Stimulated activated CD4-positive, alpha-beta T cell treated with anti-CD3 and anti-CD28 coated beads, TNF-alpha, amount 100 ng/mL, for 48 hours (primary cell): Measurements from ENCODE around the gene TAGLN2.

Experiments used
- DNase-seq, 3 donors: peaks; one replicate each; pipeline ENCODE4 v3.0.0-alpha.2; 2020; ENCODE audit warnings: low read depth in 3 of 3

The TAGLN2 gene

GRCh38 chr1:159949123-159949522, 23.8 kb upstream of the TAGLN2 start:
- no peak for DNase-seq

- DNase-seq: no peak
Observed at GRCh38 chr1:159947942-159948341, 22.6 kb upstream of the TAGLN2 start.

- DNase-seq: no peak
Observed at GRCh38 chr1:159946242-159947187, 21.2 kb upstream of the TAGLN2 start.

- DNase-seq: peak in 2 of 3 donors; percentile 27 to 31
Observed at GRCh38 chr1:159945483-159946241, 20.4 kb upstream of the TAGLN2 start, which contains the start of gene IGSF9. IGSF9 (minus strand) TSS chr1:159945613; CDS start chr1:159943454, 2,159 bp downstream.

GRCh38 chr1:159944623-159945455, 19.5 kb upstream of the TAGLN2 start:
- DNase-seq: no peak

GRCh38 chr1:159943908-159944622, 18.8 kb upstream of the TAGLN2 start:
- DNase-seq: no peak

- DNase-seq: no peak
Observed at GRCh38 chr1:159943278-159943640, 18.0 kb upstream of the TAGLN2 start.

- no peak for DNase-seq
Observed at GRCh38 chr1:159942632-159943277, 17.4 kb upstream of the TAGLN2 start.

- DNase-seq: no peak
Observed at GRCh38 chr1:159941591-159942560, 16.6 kb upstream of the TAGLN2 start.

GRCh38 chr1:159941141-159941540, 15.8 kb upstream of the TAGLN2 start:
- DNase-seq: no peak

- DNase-seq: no peak
Observed at GRCh38 chr1:159940006-159940620, 14.8 kb upstream of the TAGLN2 start.

- DNase-seq: no peak
Observed at GRCh38 chr1:159939678-159940002, 14.3 kb upstream of the TAGLN2 start.

- DNase-seq: no peak
Observed at GRCh38 chr1:159938905-159939677, 13.8 kb upstream of the TAGLN2 start.

GRCh38 chr1:159938211-159938852, 13.0 kb upstream of the TAGLN2 start:
- no peak for DNase-seq

GRCh38 chr1:159937054-159937750, 11.9 kb upstream of the TAGLN2 start:
- no peak for DNase-seq

GRCh38 chr1:159936273-159936904, 11.1 kb upstream of the TAGLN2 start:
- DNase-seq: peak; percentile 63 to 78 (median 72)
